Heart left ventricle (tissue), 13 donors: ENCODE measurements around the gene FURIN.

Experiments
- CTCF ChIP-seq, 12 donors: fragments of 200-600 bp; sonication (generic) in 4 of 12; IDR thresholded peaks; one replicate each; pipeline versions ENCODE4 v1.5.0 to v1.8.0; 2018 to 2022; ENCODE audit warnings: antibody characterized with exemption in 12 of 12, mild to moderate bottlenecking in 5 of 12
- POLR2A ChIP-seq, 2 donors: fragments of 450-650 bp; IDR thresholded peaks; one replicate each; pipeline ENCODE4 v1.6.1; 2017; ENCODE audit warnings: antibody characterized with exemption in 2 of 2, mild to moderate bottlenecking in 2 of 2, moderate library complexity in 2 of 2
- donor health status: ischemic (EF 13 %, LVEDD 7.1; RV severe dilation, severe dysfunction).
- donor health status: DM: no; HTN: yes; CAD: no.
- donor health status: DM: no; HTN: no; CAD: no.
- donor health status: ischemic (EF 25% LVEDD 6.9; RV normal size, moderate dysfunction).
- donor health status: ischemic (EF 25% LVEDD 5.7; RV mildly dilated, moderate dysfunction).
- donor health status: ischemic (EF 35%, LVEDD 5.7; RV mildly dilated, moderate dysfunction).
- donor health status: nonischemic (EF 11% LVEDD 7.7; RV severe dilation, severe dysfunction).
- donor health status: DM: yes; HTN: yes; CAD: no.
- donor health status: PGD.
- donor health status: ischemic (EF 29% LVEDD 5.4; RV normal size, mild dysfunction).
- donor health status: nonischemic (EF 23%, LVEDD 6.1; RV moderate dilation, normal function).

DNA sequence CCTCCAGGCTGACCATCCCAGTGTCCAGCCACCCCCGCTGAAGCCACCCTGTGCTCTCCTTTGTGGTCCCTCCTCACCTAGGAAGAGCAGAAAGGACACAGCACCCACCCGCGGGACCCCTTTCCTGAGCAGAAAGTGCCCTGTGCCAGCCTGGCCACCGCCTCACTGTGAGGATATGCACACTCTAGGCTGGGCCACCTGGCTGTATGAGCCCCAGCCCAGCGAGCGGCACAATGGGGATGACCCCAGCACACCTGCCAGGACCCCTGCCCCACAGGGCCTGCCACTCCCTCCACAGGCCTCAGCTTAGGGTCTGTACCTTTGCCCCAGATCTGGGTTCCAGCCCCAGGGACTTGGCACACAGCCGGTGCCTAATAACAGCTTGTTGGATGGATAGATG lies 47.9 kb upstream of the FURIN start:
- no peak for TF ChIP-seq CTCF (IDR thresholded peaks at IDR 0.05)
- TF ChIP-seq POLR2A (IDR thresholded peaks at IDR 0.05): no peak
